A673 (cell line): ENCODE data around the gene IRF6.

ENCODE experiments used
- EZH2 ChIP-seq: fragments of 200-600 bp; sonication (generic); IDR thresholded peaks from 2 replicates; pipeline ENCODE4 v1.6.1; 2017; ENCODE audit warnings: borderline replicate concordance, low read depth, mild to moderate bottlenecking, mixed read lengths, antibody characterized with exemption, low read length; ENCODE audit not compliant: poor library complexity, severe bottlenecking
- TF ChIP-seq, protein P1 (sequence below): fragments of 300-800, 200-600 bp; sonication (generic); conservative IDR thresholded peaks from 2 replicates; pipeline ENCODE4 v1.5.1; 2017; ENCODE audit warnings: low read depth, mild to moderate bottlenecking, antibody characterized with exemption, low read length, moderate library complexity, mixed read lengths

GRCh38 chr1:209737118-209737505 lies 68.8 kb downstream of the IRF6 start:
- TF ChIP-seq, protein P1, sequence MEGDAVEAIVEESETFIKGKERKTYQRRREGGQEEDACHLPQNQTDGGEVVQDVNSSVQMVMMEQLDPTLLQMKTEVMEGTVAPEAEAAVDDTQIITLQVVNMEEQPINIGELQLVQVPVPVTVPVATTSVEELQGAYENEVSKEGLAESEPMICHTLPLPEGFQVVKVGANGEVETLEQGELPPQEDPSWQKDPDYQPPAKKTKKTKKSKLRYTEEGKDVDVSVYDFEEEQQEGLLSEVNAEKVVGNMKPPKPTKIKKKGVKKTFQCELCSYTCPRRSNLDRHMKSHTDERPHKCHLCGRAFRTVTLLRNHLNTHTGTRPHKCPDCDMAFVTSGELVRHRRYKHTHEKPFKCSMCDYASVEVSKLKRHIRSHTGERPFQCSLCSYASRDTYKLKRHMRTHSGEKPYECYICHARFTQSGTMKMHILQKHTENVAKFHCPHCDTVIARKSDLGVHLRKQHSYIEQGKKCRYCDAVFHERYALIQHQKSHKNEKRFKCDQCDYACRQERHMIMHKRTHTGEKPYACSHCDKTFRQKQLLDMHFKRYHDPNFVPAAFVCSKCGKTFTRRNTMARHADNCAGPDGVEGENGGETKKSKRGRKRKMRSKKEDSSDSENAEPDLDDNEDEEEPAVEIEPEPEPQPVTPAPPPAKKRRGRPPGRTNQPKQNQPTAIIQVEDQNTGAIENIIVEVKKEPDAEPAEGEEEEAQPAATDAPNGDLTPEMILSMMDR = no peak
- TF ChIP-seq EZH2 = no peak
